IMR-90 (cell line): Measurements from ENCODE around the gene GMCL2. TPM values are rescaled to one million over a fixed set of nuclear protein-coding genes. Genes with fewer than 3 reads are reported as not detected.
A peak's percentile ranks its signal among the peaks of the same experiment; 100 is the strongest.

Experiments used
- ATAC-seq: fragments of 200-7000 bp; cut with Tn5 transposase; 2 replicates; pipeline ENCODE4 v1.9.1; 2020; ENCODE audit warnings: low read depth, mild to moderate bottlenecking, moderate library complexity
- BruUV-seq: library from RNA; stranded (reverse); fragments of 400-500 nt; replicated peaks from 2 replicates; lab custom pipeline; 2021; lab: Mats Ljungman, UMichigan
- CTCF ChIA-PET: fragments of 300-600 bp; formaldehyde crosslinking; extraction: SDS; loops from one replicate; lab custom pipeline; 2021; ENCODE audit warnings: antibody characterized with exemption; lab: Yijun Ruan, JAX
- POLR2A ChIA-PET: fragments of 300-600 bp; sonication (Branson Sonifier 250); formaldehyde crosslinking; loops from one replicate; lab custom pipeline; 2022; ENCODE audit warnings: antibody characterized with exemption; ENCODE audit not compliant: unreplicated experiment; lab: Charles Lee
- DNase-seq: peaks from one replicate; pipeline ENCODE4 v3.0.0; 2013
- H2AFZ ChIP-seq: replicated peaks from 2 replicates; pipeline ENCODE3; 2013; ENCODE audit warnings: low read length, mild to moderate bottlenecking; ENCODE audit not compliant: poor library complexity
- H2AK5ac ChIP-seq: 2 replicates; pipeline ENCODE4 v1.6.1; 2013; ENCODE audit warnings: low read depth, low read length, inconsistent platforms
- H2AK9ac ChIP-seq: replicated peaks from 2 replicates; pipeline ENCODE3; 2013; ENCODE audit warnings: mild to moderate bottlenecking, low read depth, low read length, moderate library complexity; ENCODE audit not compliant: poor library complexity
- H2BK120ac ChIP-seq: 2 replicates; pipeline ENCODE4 v1.6.1; 2013; ENCODE audit warnings: low read depth, low read length, inconsistent platforms
- H2BK15ac ChIP-seq: 3 replicates; pipeline ENCODE4 v1.6.1; 2013; ENCODE audit warnings: low read depth, low read length, inconsistent platforms
- H2BK20ac ChIP-seq: 2 replicates; pipeline ENCODE4 v1.6.1; 2013; ENCODE audit warnings: low read depth, mild to moderate bottlenecking, inconsistent platforms, low read length, moderate library complexity
- H2BK5ac ChIP-seq: 2 replicates; pipeline ENCODE4 v1.6.1; 2013; ENCODE audit warnings: mild to moderate bottlenecking, low read depth, low read length, inconsistent platforms; ENCODE audit not compliant: poor library complexity, severe bottlenecking
- H3K14ac ChIP-seq: replicated peaks from 2 replicates; pipeline ENCODE4 v1.6.1; 2013; ENCODE audit warnings: low read depth, low read length, inconsistent platforms
- H3K18ac ChIP-seq: 2 replicates; pipeline ENCODE4 v1.6.1; 2013; ENCODE audit warnings: low read depth, low read length, control low read depth
- H3K23ac ChIP-seq: 2 replicates; pipeline ENCODE4 v1.6.1; 2013; ENCODE audit warnings: low read depth, low read length, inconsistent platforms
- H3K27ac ChIP-seq: 2 replicates; pipeline ENCODE4 v1.5.1; 2013; ENCODE audit warnings: mild to moderate bottlenecking, control low read depth, low read length; ENCODE audit not compliant: insufficient read depth
- H3K27me3 ChIP-seq: 2 replicates; pipeline ENCODE4 v1.6.1; 2013; ENCODE audit warnings: low read length; ENCODE audit not compliant: control insufficient read depth, insufficient read depth
- H3K36me3 ChIP-seq: 2 replicates; pipeline ENCODE4 v1.6.1; 2013; ENCODE audit warnings: low read length, mixed read lengths; ENCODE audit not compliant: control insufficient read depth, insufficient read depth
- H3K4ac ChIP-seq: 2 replicates; pipeline ENCODE4 v1.6.1; 2013; ENCODE audit warnings: low read depth, low read length, inconsistent platforms
- H3K4me1 ChIP-seq: 2 replicates; pipeline ENCODE4 v1.6.1; 2013; ENCODE audit warnings: low read length, mixed read lengths; ENCODE audit not compliant: control insufficient read depth, insufficient read depth
- H3K4me2 ChIP-seq: 2 replicates; pipeline ENCODE4 v1.6.1; 2013; ENCODE audit warnings: low read depth, mild to moderate bottlenecking, control low read depth, low read length, moderate library complexity
- H3K4me3 ChIP-seq: 2 replicates; pipeline ENCODE4 v1.5.1; 2013; ENCODE audit warnings: low read depth, mild to moderate bottlenecking, control low read depth, low read length, moderate library complexity; ENCODE audit not compliant: insufficient read depth
- H3K56ac ChIP-seq: 2 replicates; pipeline ENCODE4 v1.6.1; 2013; ENCODE audit warnings: low read length, inconsistent platforms; ENCODE audit not compliant: insufficient read depth; ENCODE audit errors: extremely low read depth
- H3K79me1 ChIP-seq, 2 experiments: 2 replicates each; pipeline ENCODE4 v1.6.1; 2013; ENCODE audit warnings: low read length in 2 of 2, inconsistent platforms in 1 of 2, low read depth in 1 of 2
- H3K9ac ChIP-seq: 2 replicates; pipeline ENCODE4 v1.6.1; 2013; ENCODE audit warnings: low read depth, low read length, control low read depth
- H3K9me1 ChIP-seq: 2 replicates; pipeline ENCODE4 v1.6.1; 2013; ENCODE audit warnings: low read length, inconsistent platforms; ENCODE audit not compliant: insufficient read depth
- H3K9me3 ChIP-seq: 2 replicates; pipeline ENCODE4 v1.6.1; 2013; ENCODE audit warnings: low read length; ENCODE audit not compliant: control insufficient read depth, insufficient read depth
- H4K20me1 ChIP-seq: 2 replicates; pipeline ENCODE4 v1.6.1; 2013; ENCODE audit warnings: low read length, inconsistent platforms; ENCODE audit not compliant: insufficient read depth
- H4K5ac ChIP-seq: 2 replicates; pipeline ENCODE4 v1.6.1; 2013; ENCODE audit warnings: mild to moderate bottlenecking, low read depth, low read length, control low read depth
- H4K8ac ChIP-seq, 2 experiments: 2 replicates each; pipeline ENCODE4 v1.6.1; 2013; ENCODE audit warnings: low read depth in 2 of 2, low read length in 2 of 2, control low read depth in 1 of 2, inconsistent platforms in 1 of 2
- H4K91ac ChIP-seq: 2 replicates; pipeline ENCODE4 v1.6.1; 2013; ENCODE audit warnings: low read depth, low read length, inconsistent platforms; ENCODE audit not compliant: insufficient read depth
- BHLHE40 ChIP-seq: fragments of 150-350 bp; IDR thresholded peaks from 2 replicates; pipeline ENCODE4 v1.6.1; 2016; ENCODE audit warnings: mild to moderate bottlenecking, low read depth, low read length
- CEBPB ChIP-seq: IDR thresholded peaks from 2 replicates; pipeline ENCODE4 v1.6.1; 2012; ENCODE audit warnings: low read depth, low read length, improper control_type of control experiment
- CHD1 ChIP-seq: IDR thresholded peaks from 2 replicates; pipeline ENCODE4 v1.6.1; 2012; ENCODE audit warnings: low read depth, low read length, improper control_type of control experiment
- FOS ChIP-seq: fragments of 150-350 bp; IDR thresholded peaks from 2 replicates; pipeline ENCODE4 v1.6.1; 2016; ENCODE audit warnings: low read depth, low read length
- MAFK ChIP-seq: IDR thresholded peaks from 2 replicates; pipeline ENCODE4 v1.6.1; 2012; ENCODE audit warnings: low read depth, low read length, improper control_type of control experiment
- NFE2L2 ChIP-seq: fragments of 150-350 bp; IDR thresholded peaks from 2 replicates; pipeline ENCODE4 v1.6.1; 2016; ENCODE audit warnings: low read depth, mild to moderate bottlenecking, low read length
- RAD21 ChIP-seq: IDR thresholded peaks from 2 replicates; pipeline ENCODE4 v1.6.1; 2012; ENCODE audit warnings: low read length, improper control_type of control experiment
- RFX5 ChIP-seq: IDR thresholded peaks from 2 replicates; pipeline ENCODE4 v1.8.0; 2012; ENCODE audit warnings: low read depth, mild to moderate bottlenecking, low read length, moderate library complexity
- SMC3 ChIP-seq: fragments of 150-350 bp; IDR thresholded peaks from 2 replicates; pipeline ENCODE4 v1.6.1; 2016; ENCODE audit warnings: low read depth, mild to moderate bottlenecking, antibody characterized with exemption, low read length, moderate library complexity
- WGBS, 2 experiments: methylation state at CpG; one replicate each; pipeline versions ENCODE4 v1.1.5 to v1.1.7; 2013; ENCODE audit warnings: missing lambda C conversion rate in 2 of 2; ENCODE audit not compliant: insufficient read length in 1 of 2; ENCODE audit errors: extremely low coverage in 2 of 2; 5-methylcytosine and 5-hydroxymethylcytosine counted together
- dilution Hi-C: fragments of 300-500 bp; cut with HindIII; formaldehyde crosslinking; loops from one replicate; pipeline ENCODE4 v1.14.3; 2018; ENCODE audit warnings: low sequenced_read_pairs; ENCODE audit not compliant: unreplicated experiment
- in situ Hi-C: fragments of 300-500 bp; cut with MboI; formaldehyde crosslinking; loops from 3 replicates; pipeline ENCODE4 v1.14.3; 2019; ENCODE audit warnings: low sequenced_read_pairs, inconsistent platforms, mixed read lengths
- intact Hi-C: fragments of 100-400 bp; cut with micrococcal nuclease; formaldehyde crosslinking; loops from 2 replicates; pipeline ENCODE4 v1.10.0; 2022
- polyA plus RNA-seq, 3 experiments: library from polyadenylated mRNA; depleted of rRNA; stranded (reverse); fragments of >200 nt; gene quantifications; 2 replicates each; pipeline ENCODE4 v1.2.3, GENCODE V29; 2012; ENCODE audit warnings: low replicate concordance in 1 of 3
- total RNA-seq: library from RNA; depleted of rRNA; stranded (reverse); fragments of >200 nt; gene quantifications from 2 replicates; pipeline ENCODE4 v1.2.3, GENCODE V29; 2012
- TF ChIP-seq, protein P1 (sequence below): fragments of 150-350 bp; IDR thresholded peaks from 2 replicates; pipeline ENCODE4 v1.6.1; 2017; ENCODE audit warnings: mild to moderate bottlenecking, antibody characterized with exemption, low read length, low read depth
- TF ChIP-seq, protein P2 (sequence below): conservative IDR thresholded peaks from 2 replicates; pipeline ENCODE4 v1.5.1; 2012; ENCODE audit warnings: mild to moderate bottlenecking, low read depth, low read length, improper control_type of control experiment
- TF ChIP-seq, protein P3 (sequence below): fragments of 150-350 bp; IDR thresholded peaks from 2 replicates; pipeline ENCODE4 v1.6.1; 2016; ENCODE audit warnings: low read depth, mild to moderate bottlenecking, low read length, moderate library complexity, borderline replicate concordance

Gene GMCL2
- total and polyA plus RNA-seq, 2 of the 4 experiments (the other 2 are of a cell fraction), result not detected

DNA sequence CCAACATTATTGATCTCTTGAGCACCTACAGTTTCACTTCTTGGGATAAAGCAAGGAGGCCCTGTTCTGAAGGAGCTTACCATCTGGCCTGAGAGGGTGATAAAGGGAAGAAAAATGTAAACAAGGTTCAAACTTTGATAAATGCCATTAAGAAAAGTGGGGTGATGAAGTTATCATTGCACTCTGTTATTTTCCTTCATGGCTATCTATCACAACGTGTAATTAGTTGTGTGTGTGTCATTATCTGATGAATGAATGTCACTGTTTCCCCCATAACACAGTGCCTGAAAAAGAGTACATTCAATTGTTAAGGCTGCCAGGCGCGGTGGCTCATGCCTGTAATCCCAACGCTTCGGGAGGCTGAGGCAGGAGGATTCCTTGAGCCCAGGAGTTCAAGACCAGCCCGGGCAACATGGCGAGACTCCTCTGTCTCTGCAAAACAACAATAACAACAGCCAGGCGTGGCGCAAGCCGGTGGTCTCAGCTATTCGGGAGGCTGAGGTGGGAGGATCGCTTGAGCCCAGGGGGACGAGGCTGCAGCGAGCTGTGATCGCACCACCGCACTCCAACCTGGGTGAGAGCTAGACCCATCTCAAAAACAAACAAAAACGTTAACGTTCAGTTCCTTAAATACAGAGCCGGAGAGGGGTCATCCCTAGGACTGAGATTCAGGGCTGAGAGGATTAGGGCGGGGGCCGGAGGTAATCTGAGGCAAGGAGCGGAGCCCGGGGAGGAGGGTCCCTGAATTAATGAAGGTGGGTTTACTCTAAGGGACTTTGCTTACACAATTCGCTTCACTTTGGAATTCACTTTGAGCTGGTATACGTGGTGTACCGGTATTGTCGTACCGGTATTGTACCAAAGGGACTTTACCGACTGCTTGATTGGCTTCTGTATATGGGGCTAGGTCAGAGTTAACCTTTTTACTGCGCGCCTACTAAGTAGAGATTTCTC, 34.4 kb downstream of the GMCL2 start:
- no TSS peak for BruUV-seq
- H3K27ac ChIP-seq, result no peak overlapping the region; the same call in 1 of the 2 replicates
- H3K4me1 ChIP-seq, result peaks cover 7% of the 10 kb centered on the region
- ChIA-PET CTCF (interaction anchor here (1.1 to 1.2 kb wide), 2 partner anchors 75 to 546 kb away, joined by 3 read pairs; no protein-coding TSS in a partner anchor), POLR2A (no interaction called here)
- H2AK5ac ChIP-seq, result peak overlapping the region; percentile 43; the same call in 1 of the 2 replicates
- peaks cover 17 to 28% of the 10 kb centered on the region in 2 experiments for H3K79me1 ChIP-seq
- peak overlapping the region; percentile 80 to 89; a peak in 3 of 4 replicates for H4K8ac ChIP-seq
- H3K56ac ChIP-seq, result peak overlapping the region; percentile 79
- H3K9me3 ChIP-seq, result no peaks in the 10 kb centered on the region
- H3K4me3 ChIP-seq, result peak overlapping the region; percentile 66
- ATAC-seq (no peak), DNase-seq (peak; percentile 12)
- H4K5ac ChIP-seq, result peak overlapping the region; percentile 19; the same call in 1 of the 2 replicates
- no peaks in the 10 kb centered on the region for H3K27me3 ChIP-seq
- no peak overlapping the region for H2BK15ac ChIP-seq
- H2AFZ ChIP-seq, result peak overlapping the region; percentile 26
- H3K9ac ChIP-seq, result peak overlapping the region; percentile 65
- H3K14ac ChIP-seq, result 0 out of 2 replicates have a peak overlapping the region, but pooled peaks have one; percentile 38
- peaks cover 7% of the 10 kb centered on the region; the same call in 1 of the 2 replicates for H3K9me1 ChIP-seq
- H4K20me1 ChIP-seq, result no peaks in the 10 kb centered on the region; the same call in 1 of the 2 replicates
- H3K4me2 ChIP-seq, result peak overlapping the region; percentile 91
- H2BK20ac ChIP-seq, result no peak overlapping the region
- intact Hi-C loops (no loop called here), dilution Hi-C loops (no loop called here), in situ Hi-C loops (loop anchor here (10.0 to 25.0 kb wide), 2 partner anchors 215 to 548 kb away; partner anchors contain the start of gene B4GALT7)
- H4K91ac ChIP-seq, result no peak overlapping the region
- H2BK120ac ChIP-seq, result no peak overlapping the region
- 35% methylated on average over 8 of the region's 31 CpGs; no CpG with 5 or more reads in 1 of the 2 experiments for WGBS, 2 experiments
- peak overlapping the region; percentile 49; the same call in 1 of the 2 replicates for H3K4ac ChIP-seq
- no peak overlapping the region for H2BK5ac ChIP-seq
- peak overlapping the region; percentile 93 for H2AK9ac ChIP-seq
- no peak overlapping the region for H3K18ac ChIP-seq
- peaks cover 27% of the 10 kb centered on the region for H3K36me3 ChIP-seq
- peak overlapping the region; percentile 48; the same call in 1 of the 2 replicates for H3K23ac ChIP-seq
- no peak for TF ChIP-seq RFX5
- no peak for TF ChIP-seq CEBPB
- TF ChIP-seq BHLHE40, result no peak
- no peak for TF ChIP-seq FOS
- TF ChIP-seq, protein P1, sequence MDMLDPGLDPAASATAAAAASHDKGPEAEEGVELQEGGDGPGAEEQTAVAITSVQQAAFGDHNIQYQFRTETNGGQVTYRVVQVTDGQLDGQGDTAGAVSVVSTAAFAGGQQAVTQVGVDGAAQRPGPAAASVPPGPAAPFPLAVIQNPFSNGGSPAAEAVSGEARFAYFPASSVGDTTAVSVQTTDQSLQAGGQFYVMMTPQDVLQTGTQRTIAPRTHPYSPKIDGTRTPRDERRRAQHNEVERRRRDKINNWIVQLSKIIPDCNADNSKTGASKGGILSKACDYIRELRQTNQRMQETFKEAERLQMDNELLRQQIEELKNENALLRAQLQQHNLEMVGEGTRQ, result no peak
- TF ChIP-seq RAD21, result no peak
- no peak for TF ChIP-seq CHD1
- TF ChIP-seq, protein P2, sequence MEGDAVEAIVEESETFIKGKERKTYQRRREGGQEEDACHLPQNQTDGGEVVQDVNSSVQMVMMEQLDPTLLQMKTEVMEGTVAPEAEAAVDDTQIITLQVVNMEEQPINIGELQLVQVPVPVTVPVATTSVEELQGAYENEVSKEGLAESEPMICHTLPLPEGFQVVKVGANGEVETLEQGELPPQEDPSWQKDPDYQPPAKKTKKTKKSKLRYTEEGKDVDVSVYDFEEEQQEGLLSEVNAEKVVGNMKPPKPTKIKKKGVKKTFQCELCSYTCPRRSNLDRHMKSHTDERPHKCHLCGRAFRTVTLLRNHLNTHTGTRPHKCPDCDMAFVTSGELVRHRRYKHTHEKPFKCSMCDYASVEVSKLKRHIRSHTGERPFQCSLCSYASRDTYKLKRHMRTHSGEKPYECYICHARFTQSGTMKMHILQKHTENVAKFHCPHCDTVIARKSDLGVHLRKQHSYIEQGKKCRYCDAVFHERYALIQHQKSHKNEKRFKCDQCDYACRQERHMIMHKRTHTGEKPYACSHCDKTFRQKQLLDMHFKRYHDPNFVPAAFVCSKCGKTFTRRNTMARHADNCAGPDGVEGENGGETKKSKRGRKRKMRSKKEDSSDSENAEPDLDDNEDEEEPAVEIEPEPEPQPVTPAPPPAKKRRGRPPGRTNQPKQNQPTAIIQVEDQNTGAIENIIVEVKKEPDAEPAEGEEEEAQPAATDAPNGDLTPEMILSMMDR, result no peak
- no peak for TF ChIP-seq NFE2L2
- no peak for TF ChIP-seq SMC3
- TF ChIP-seq, protein P3, sequence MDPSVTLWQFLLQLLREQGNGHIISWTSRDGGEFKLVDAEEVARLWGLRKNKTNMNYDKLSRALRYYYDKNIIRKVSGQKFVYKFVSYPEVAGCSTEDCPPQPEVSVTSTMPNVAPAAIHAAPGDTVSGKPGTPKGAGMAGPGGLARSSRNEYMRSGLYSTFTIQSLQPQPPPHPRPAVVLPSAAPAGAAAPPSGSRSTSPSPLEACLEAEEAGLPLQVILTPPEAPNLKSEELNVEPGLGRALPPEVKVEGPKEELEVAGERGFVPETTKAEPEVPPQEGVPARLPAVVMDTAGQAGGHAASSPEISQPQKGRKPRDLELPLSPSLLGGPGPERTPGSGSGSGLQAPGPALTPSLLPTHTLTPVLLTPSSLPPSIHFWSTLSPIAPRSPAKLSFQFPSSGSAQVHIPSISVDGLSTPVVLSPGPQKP, result no peak
- TF ChIP-seq MAFK, result no peak
